Subcutaneous abdominal adipose tissue (tissue), 5 donors: ENCODE data around the gene SPRY4.
"Not testable (repeated sequence)": the region's sequence is repeated elsewhere in the genome, so short reads cannot be mapped to it uniquely, and the experiment has no call there.

Experiments used
- H3K27ac ChIP-seq: one replicate; pipeline ENCODE4 v1.7.0; 2013; ENCODE audit warnings: low read depth, mild to moderate bottlenecking, inconsistent platforms, low read length, moderate library complexity
- H3K27me3 ChIP-seq, 5 donors: one replicate each; pipeline ENCODE4 v1.7.0; 2013; ENCODE audit warnings: low read length in 5 of 5, inconsistent platforms in 1 of 5; ENCODE audit not compliant: control insufficient read depth in 5 of 5, insufficient read depth in 4 of 5
- H3K36me3 ChIP-seq, 5 donors: one replicate each; pipeline ENCODE4 v1.7.0; 2013; ENCODE audit warnings: low read length in 5 of 5; ENCODE audit not compliant: control insufficient read depth in 5 of 5, insufficient read depth in 5 of 5
- H3K4me1 ChIP-seq, 5 donors: one replicate each; pipeline ENCODE4 v1.7.0; 2013; ENCODE audit warnings: low read length in 5 of 5, mild to moderate bottlenecking in 3 of 5, moderate library complexity in 1 of 5; ENCODE audit not compliant: control insufficient read depth in 5 of 5, insufficient read depth in 5 of 5
- H3K4me3 ChIP-seq, 5 donors: one replicate each; pipeline ENCODE4 v1.7.0; 2013; ENCODE audit warnings: low read length in 5 of 5, low read depth in 1 of 5
- H3K9ac ChIP-seq, 5 donors: one replicate each; pipeline ENCODE4 v1.7.0; 2013; ENCODE audit warnings: low read length in 5 of 5, mild to moderate bottlenecking in 4 of 5, moderate library complexity in 3 of 5
- H3K9me3 ChIP-seq, 5 donors: one replicate each; pipeline ENCODE4 v1.7.0; 2013; ENCODE audit warnings: low read length in 5 of 5; ENCODE audit not compliant: control insufficient read depth in 5 of 5
- donor health status: healthy.
- donor health status: healthy.
- donor health status: healthy.
- donor health status: healthy.
- donor health status: healthy.

Gene SPRY4

GRCh38 chr5:142358121-142358520, 33.3 kb upstream of the SPRY4 start:
- peaks cover 3 to 37% (median 21%) of the 10 kb centered on the region in 5 donors for H3K4me1 ChIP-seq
- no peaks in the 10 kb centered on the region for H3K27me3 ChIP-seq
- H3K27ac ChIP-seq = peak overlapping the region; percentile 97
- H3K9ac ChIP-seq = no peak overlapping the region
- H3K36me3 ChIP-seq = no peaks in the 10 kb centered on the region
- H3K4me3 ChIP-seq = peak overlapping the region in 2 of 5 donors; percentile 77 to 83
- H3K9me3 ChIP-seq = no peaks in the 10 kb centered on the region

GRCh38 chr5:142357469-142358090, 32.8 kb upstream of the SPRY4 start:
- Histone ChIP-seq H3K9me3 (no peaks in the 10 kb centered on the region), H3K27ac (peak overlapping the region; percentile 97), H3K36me3 (no peaks in the 10 kb centered on the region), H3K9ac (peak overlapping the region; percentile 71 to 81 (median 74)), H3K27me3 (no peaks in the 10 kb centered on the region), H3K4me1 (peaks cover 3 to 33% (median 17%) of the 10 kb centered on the region in 5 donors), H3K4me3 (peak overlapping the region; percentile 64 to 83 (median 77))

DNA sequence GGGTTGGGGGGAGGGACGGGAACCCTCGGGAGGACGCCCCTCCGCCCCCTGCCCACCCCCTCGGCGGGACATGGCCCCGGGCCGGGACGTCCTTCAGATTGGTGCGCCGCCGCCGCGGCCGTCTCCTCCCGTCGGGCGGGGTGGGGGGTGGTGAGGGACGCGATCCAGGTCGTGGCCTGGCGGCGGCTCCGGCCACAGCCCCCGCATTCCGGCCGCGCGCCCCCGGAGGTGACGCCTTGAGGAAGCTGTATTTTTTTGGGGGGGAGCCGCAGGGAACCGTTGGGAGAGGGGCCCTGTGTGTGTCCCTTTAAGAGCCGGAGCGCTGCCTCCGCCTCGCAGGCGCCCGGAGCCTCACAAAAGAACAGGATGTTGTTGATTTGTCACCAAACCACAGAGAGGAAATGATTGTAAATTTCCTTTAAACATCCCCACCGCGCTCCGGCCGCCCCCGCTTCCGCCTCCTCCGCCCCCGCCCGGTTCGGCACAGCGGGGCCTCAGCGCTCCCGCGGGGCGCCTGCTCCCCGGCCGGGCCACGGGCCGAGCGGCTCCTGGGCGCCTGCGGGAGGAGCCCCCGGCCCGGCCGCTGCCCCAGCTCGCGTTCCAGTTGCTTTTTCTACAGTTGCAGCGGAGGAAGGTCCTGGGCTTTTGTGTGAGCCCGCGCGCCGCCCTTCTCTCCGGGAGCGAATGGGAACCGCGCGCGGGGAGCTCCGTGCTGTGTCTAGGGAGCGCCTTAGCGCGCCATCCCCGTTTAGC, 32.1 kb upstream of the SPRY4 start:
- peak overlapping the region; percentile 71 to 84 (median 74) for H3K9ac ChIP-seq
- peak overlapping the region; percentile 64 to 83 (median 77) for H3K4me3 ChIP-seq
- peaks cover 2 to 28% (median 14%) of the 10 kb centered on the region in 5 donors for H3K4me1 ChIP-seq
- H3K9me3 ChIP-seq = no peaks in the 10 kb centered on the region
- no peaks in the 10 kb centered on the region for H3K27me3 ChIP-seq
- peak overlapping the region; percentile 97 for H3K27ac ChIP-seq
- H3K36me3 ChIP-seq = no peaks in the 10 kb centered on the region

- peak overlapping the region; percentile 97 for H3K27ac ChIP-seq
- H3K9ac ChIP-seq = peak overlapping the region in 4 of 5 donors; percentile 53 to 84 (median 74)
- H3K27me3 ChIP-seq = no peaks in the 10 kb centered on the region
- no peaks in the 10 kb centered on the region for H3K36me3 ChIP-seq
- no peaks in the 10 kb centered on the region for H3K9me3 ChIP-seq
- H3K4me3 ChIP-seq = peak overlapping the region; percentile 48 to 79 (median 69)
- H3K4me1 ChIP-seq = peaks cover 2 to 28% (median 14%) of the 10 kb centered on the region in 5 donors
Measured at GRCh38 chr5:142356349-142356715, 31.5 kb upstream of the SPRY4 start.

- Histone ChIP-seq H3K9ac (no peak overlapping the region), H3K27ac (no peak overlapping the region), H3K4me3 (no peak overlapping the region), H3K9me3 (no peaks in the 10 kb centered on the region), H3K4me1 (peaks cover 2 to 15% (median 10%) of the 10 kb centered on the region in 5 donors), H3K27me3 (no peaks in the 10 kb centered on the region), H3K36me3 (no peaks in the 10 kb centered on the region)
Measured at GRCh38 chr5:142353071-142353472, 28.3 kb upstream of the SPRY4 start.

- H3K4me1 ChIP-seq = peaks cover 0 to 3% (median 0%) of the 10 kb centered on the region in 5 donors
- no peaks in the 10 kb centered on the region for H3K27me3 ChIP-seq
- H3K9ac ChIP-seq = no peak overlapping the region
- H3K27ac ChIP-seq = no peak overlapping the region
- no peak overlapping the region for H3K4me3 ChIP-seq
- peaks cover 0 to 11% (median 5%) of the 10 kb centered on the region in 5 donors for H3K9me3 ChIP-seq
- H3K36me3 ChIP-seq = no peaks in the 10 kb centered on the region
Measured at GRCh38 chr5:142350021-142350420, 25.2 kb upstream of the SPRY4 start.

DNA sequence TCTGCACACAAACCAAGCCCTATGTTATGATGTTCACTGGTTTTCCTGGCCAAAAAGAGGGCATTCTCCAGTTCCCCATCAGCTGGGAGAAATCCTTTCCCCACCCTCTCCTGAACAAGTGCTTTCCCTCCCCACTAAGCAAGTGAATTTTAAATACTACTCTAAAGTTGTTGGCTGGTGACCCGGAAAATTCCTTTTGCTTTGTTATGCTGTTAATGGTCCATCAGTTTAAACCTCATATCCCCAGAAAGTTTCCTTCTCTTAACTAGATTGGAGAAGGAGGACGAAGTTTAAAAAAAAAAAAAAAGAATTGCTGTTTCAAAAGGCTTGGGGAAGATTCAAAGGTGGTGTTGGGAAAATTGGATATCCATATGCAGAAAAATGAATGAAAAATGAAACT, 21.9 kb upstream of the SPRY4 start:
- no peaks in the 10 kb centered on the region for H3K36me3 ChIP-seq
- no peak overlapping the region for H3K4me3 ChIP-seq
- no peak overlapping the region for H3K27ac ChIP-seq
- H3K9me3 ChIP-seq = peaks cover 4 to 25% (median 12%) of the 10 kb centered on the region in 5 donors
- peaks cover 0 to 12% (median 0%) of the 10 kb centered on the region in 5 donors for H3K4me1 ChIP-seq
- no peaks in the 10 kb centered on the region for H3K27me3 ChIP-seq
- no peak overlapping the region for H3K9ac ChIP-seq

GRCh38 chr5:142344915-142345314, 20.1 kb upstream of the SPRY4 start:
- Histone ChIP-seq H3K9me3 (peaks cover 4 to 25% (median 12%) of the 10 kb centered on the region in 5 donors), H3K4me1 (peaks cover 0 to 13% (median 0%) of the 10 kb centered on the region in 5 donors)
- not testable (repeated sequence) for H3K27ac ChIP-seq, H3K36me3 ChIP-seq, H3K27me3 ChIP-seq, H3K9ac ChIP-seq, H3K4me3 ChIP-seq

DNA sequence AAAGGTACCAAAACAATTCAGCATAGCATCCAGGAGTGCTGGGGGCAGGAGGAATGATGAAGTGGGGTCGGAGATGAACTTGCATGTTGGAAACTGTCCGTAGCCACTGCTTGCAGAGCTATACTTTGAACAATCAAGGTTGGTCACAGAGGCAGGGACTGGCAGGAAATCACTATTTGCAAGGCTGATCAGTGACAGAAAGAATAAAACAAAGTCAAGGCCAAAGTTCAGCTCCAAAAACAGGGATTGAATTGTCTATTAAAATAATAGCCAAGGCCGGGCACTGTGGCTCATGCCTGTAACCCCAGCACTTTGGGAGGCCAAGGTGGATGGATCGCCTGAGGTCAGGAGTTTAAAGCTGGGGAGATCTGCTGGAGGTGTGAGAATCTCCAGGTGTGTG, 18.7 kb upstream of the SPRY4 start:
- no peak overlapping the region for H3K4me3 ChIP-seq
- no peak overlapping the region for H3K9ac ChIP-seq
- peaks cover 0 to 13% (median 0%) of the 10 kb centered on the region in 5 donors for H3K4me1 ChIP-seq
- H3K36me3 ChIP-seq = no peaks in the 10 kb centered on the region
- peaks cover 4 to 25% (median 12%) of the 10 kb centered on the region in 5 donors for H3K9me3 ChIP-seq
- no peaks in the 10 kb centered on the region for H3K27me3 ChIP-seq
- H3K27ac ChIP-seq = no peak overlapping the region
